Islet of Langerhans (tissue), 1 donor: ENCODE measurements around the gene ACTA2.

Source experiments
- FAIRE-seq: peaks from one replicate; lab custom pipeline; 2011; peaks lifted over from hg19 to GRCh38; lab: Jason Lieb, UNC

ACTA2 gene

DNA sequence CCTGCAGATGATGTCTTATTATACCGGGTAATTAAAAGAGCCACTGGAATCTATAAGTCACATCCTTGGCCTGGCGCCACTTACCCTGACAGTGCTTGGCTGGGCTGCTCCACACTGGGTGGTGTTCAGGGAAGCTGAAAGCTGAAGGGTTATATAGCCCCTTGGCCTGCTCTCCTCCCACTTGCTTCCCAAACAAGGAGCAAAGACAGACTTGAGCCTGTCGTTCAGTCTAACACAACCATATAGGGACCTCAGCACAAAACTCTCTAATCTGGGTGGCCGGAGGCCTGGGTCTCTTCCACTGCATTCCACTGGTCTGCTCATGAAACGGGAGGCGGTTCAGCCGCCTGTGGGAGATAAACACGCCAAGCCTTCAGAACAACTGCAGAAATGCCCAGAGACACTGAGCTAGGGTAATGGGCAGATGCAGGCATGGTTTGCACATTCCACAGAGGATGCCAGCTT is at the start of gene ACTA2:
Gene ACTA2, minus strand, starts transcription at position 127 of the 465 bp plus-strand sequence. CDS start 3,843 bp downstream, outside the sequence.
- FAIRE-seq = no peak

DNA sequence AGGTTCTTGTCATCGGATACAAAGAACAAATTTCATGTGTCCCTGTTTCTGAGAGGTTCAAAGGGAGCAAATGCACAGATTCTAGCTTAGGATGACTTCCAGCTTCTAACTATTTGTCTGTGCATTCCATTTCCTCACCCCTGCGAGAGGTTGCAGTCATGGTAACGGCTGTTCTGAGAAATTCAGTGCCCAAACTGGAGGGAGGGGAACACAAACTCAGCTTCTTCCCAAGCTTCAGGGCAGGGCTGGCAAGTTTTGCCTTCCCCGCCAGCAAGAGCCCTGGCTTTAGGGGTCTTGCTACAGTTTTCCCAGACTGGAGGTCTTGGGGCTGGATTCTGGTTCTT is 49.1 kb upstream of the ACTA2 start:
- FAIRE-seq = no peak

DNA sequence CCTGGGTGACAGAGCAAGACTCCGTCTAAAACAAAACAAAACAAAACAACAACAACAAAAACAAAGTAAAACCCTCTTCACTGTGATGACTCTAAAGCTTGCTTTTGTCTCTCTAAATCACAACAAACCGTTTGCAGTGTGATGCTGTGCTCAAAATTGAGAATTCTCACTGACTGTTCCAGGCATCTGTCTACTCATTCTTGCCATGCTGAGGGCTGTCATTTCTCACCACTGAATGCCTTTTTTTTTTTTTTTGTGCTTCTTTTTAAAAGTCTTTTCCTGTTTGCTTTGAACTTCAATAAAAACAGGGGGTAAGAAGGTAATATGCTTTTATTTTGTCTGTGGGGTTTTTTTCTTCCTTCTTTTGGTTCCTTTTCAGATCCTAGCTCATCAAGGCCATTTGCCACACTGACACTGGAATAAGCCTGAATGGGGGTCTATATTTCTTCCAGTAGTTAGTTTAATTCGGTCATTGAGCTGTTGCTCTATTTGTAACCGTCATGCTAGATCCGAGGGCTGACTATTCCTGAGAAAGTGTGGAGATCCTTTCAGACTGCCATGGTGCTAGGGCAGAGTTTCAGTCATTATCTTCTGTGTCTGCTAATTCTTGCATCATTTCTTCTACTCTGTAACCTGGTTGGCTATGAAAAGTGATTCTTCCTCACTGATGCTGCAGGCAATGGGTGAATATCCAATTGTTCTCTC is 48.6 kb upstream of the ACTA2 start:
- no peak for FAIRE-seq

DNA sequence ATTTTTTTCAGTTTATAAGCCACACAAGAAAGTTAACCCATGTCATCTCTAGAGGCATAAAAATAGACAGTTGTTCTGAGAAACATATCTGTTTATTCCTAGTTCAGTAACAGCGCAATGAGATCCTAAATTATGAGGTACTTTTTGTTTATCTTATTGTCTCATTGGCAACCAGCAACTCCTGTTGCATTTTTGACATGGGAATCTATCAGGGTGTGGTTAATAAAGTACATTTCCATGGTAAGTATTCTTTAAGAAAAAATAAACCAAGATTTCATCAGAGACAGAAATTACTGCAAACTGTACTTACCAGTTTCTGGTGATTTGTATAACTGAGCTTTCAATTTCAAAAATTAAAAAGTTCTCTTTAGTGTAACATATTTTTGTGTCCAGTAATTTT is 47.1 kb upstream of the ACTA2 start:
- FAIRE-seq = no peak

DNA sequence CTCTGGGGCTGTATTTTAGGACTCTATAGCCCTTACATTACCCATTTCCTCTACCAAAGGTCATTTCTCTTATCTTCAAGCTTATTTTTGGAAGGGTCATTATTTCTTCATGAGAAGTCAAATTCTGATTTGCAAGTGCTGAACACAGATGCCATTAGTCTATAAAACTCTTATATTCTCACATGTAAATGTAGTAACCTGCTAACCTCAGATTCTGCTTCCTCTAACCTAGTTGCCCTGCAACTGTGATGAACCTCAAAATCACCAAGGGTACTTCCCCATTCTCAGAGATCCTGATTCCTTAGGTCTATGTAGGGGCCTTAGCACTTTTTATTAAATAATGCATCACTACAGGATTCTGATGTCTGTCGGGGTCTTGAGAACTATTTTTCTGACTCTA is 44.4 kb upstream of the ACTA2 start:
- no peak for FAIRE-seq

DNA sequence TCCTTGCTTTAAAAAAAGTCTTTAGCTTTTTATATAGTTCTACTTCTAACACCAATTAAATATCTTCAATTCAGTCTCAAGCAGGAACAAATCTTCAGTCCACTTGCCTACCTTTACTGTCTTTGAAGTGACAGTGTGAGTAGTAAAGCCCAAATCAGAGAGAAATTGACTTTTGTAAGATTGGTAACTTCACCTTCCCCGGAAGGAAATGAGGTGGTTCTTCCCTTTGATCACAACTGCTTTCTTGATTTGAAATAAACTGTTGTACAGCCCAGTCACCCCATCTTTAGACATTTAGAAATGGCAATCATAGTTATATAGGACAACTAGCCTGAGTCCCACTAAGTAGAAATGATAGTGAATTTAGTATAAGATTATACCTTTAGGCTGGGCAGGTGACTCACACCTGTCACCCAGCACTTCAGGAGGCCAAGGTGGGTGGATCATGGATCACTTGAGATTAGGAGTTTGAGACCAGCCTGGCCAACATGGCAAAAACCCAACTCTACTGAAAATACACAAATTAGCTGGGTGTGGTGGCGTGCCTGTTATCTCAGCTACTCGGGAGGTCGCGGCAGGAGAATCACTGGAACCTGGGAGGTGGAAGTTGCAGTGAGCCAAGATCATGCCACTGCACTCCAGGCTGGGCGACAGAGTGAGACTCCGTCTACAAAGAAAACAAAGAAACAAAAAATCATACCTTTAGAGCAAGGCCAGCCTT is 42.7 kb upstream of the ACTA2 start:
- FAIRE-seq = no peak

DNA sequence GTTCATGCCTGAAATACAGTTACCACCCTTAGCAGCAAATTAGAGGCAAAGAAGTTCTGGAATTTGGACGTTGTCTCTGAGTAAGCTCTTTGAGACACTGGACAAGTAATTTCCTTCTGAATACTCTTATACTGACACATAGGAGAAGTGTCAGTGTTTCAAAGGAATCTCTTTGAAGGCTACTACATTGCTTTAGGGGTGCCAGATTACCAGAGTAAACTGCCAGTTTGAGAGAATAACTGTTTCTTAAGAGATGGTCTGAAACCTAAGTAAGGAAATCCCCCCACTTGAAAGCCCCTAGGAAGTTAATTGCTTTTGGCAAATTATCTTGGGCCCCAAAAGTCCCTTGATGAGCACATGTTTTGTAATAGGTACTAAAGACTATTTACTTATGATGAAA is 41.4 kb upstream of the ACTA2 start:
- no peak for FAIRE-seq

DNA sequence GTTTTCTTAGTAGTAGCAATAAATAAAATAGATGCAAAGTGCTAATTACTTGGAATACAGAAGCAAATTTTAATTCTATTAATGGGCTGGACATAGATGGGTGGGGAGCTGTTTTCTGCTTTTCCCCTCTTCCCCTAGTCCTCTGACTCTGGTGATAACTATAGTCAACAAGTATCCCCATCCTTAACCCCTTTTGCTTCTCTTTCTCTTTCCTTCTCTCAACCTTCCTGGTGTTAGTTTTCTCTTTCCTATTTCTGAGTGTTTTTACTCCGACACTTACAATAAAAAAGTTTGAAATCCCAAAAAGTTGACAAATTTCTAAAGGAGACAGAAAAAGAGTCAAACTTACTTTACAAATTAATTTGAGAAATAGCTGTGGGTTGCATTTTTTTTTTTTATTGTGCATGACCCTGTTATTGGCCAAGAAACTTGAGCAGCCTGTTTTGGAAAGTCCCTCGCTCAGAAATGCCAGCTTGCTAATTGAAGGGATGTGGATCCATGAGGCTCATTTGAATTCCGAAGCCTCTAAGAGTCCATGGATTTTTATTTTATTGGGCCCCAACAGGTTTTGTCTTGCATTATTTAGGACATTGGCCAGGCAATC is 40.5 kb upstream of the ACTA2 start:
- FAIRE-seq = no peak

DNA sequence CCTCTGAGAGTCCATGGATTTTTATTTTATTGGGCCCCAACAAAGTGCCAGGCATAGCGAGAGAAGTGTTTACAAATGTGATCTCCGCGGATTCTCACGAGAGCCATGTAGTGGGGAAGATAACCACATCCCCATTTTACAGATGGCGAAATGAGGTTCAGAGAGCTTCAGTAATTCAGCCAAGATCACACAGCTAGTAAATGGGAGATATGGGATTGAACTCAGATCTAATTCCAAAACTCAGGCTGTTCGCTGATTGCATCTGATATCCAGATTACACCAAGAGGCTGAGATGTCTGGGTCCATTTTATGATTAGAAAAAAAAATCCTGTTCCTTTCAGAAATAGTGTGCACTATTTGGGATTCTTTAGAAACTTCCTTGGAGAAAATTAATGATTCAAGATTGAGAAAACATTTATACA is 39.3 kb upstream of the ACTA2 start:
- FAIRE-seq = no peak

DNA sequence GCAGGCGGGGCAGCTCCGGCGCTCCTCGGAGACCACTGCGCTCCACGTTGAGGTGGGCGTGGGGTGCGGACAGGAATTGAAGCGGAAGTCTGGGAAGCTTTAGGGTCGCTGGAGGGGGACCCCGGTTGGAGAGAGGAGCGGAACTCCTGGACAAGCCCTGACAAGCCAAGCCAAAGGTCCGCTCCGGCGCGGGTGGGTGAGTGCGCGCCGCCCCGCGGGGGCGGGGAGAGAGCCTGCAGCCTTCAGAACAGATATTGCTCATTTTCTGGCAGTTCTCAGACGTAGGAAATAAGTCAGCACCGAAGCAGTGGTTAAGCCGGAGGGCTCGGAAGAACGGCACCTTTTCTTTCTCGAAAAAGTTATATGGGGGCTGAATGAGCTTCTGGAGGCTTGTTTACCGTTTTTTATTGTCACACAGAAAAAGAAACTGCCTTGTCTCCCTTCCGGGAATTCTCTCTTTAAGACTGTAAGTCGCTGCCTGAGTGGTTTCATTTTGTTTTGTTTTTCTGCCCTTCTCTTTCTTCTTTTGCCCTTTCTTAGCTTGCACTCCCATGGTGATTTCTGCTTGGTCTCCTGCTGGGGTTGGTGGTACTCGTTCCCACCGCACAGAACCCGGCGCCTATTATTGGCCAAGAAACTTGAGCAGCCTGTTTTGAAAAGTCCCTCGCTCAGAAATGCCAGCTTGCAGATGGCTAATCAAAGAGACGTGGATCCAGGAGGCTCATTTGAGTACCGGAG is 38.8 kb upstream of the ACTA2 start:
- peak; percentile 38 for FAIRE-seq

DNA sequence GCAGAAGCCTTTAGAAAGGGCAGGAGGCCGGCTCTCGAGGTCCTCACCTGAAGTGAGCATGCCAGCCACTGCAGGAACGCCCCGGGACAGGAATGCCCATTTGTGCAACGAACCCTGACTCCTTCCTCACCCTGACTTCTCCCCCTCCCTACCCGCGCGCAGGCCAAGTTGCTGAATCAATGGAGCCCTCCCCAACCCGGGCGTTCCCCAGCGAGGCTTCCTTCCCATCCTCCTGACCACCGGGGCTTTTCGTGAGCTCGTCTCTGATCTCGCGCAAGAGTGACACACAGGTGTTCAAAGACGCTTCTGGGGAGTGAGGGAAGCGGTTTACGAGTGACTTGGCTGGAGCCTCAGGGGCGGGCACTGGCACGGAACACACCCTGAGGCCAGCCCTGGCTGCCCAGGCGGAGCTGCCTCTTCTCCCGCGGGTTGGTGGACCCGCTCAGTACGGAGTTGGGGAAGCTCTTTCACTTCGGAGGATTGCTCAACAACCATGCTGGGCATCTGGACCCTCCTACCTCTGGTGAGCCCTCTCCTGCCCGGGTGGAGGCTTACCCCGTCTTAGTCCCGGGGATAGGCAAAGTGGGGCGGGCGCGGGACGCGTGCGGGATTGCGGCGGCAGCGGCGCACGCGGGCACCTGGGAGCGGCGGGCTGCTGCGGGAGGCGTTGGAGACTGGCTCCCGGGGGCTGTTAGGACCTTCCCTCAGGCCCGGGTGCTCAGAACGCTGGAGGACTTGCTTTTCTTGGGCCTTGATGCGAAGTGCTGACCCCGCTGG is 38.0 kb upstream of the ACTA2 start, which contains the start of gene FAS:
Gene FAS, plus strand, starts transcription at position 415 of the 777 bp plus-strand sequence. Its CDS starts 79 bp downstream, at position 494.
- no peak for FAIRE-seq

DNA sequence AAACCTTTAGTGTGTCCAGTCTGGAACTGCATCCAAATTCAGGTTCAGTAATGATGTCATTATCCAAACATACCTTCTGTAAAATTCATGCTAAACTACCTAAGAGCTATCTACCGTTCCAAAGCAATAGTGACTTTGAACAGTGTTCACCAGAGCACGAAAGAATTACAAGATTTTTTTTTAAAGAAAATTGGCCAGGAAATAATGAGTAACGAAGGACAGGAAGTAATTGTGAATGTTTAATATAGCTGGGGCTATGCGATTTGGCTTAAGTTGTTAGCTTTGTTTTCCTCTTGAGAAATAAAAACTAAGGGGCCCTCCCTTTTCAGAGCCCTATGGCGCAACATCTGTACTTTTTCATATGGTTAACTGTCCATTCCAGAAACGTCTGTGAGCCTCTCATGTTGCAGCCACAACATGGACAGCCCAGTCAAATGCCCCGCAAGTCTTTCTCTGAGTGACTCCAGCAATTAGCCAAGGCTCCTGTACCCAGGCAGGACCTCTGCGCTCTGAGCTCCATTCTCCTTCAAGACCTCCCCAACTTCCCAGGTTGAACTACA is 37.3 kb upstream of the ACTA2 start:
- no peak for FAIRE-seq

DNA sequence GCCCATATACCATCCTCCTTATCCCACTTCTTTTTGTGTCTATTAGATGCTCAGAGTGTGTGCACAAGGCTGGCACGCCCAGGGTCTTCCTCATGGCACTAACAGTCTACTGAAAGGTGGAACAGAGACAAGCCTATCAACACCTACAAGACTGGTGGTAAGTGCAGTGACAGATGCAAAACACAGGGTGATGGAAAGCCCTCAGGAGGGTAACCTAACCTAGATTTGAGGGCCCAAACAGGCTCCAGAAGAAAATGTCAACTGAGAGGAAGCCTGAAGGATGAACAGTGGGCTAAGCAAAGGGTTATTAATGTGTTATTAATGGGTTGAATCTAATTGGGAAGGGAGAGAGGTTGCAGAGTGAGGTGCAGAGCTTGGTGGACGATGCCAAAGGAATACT is 36.9 kb upstream of the ACTA2 start:
- no peak for FAIRE-seq

DNA sequence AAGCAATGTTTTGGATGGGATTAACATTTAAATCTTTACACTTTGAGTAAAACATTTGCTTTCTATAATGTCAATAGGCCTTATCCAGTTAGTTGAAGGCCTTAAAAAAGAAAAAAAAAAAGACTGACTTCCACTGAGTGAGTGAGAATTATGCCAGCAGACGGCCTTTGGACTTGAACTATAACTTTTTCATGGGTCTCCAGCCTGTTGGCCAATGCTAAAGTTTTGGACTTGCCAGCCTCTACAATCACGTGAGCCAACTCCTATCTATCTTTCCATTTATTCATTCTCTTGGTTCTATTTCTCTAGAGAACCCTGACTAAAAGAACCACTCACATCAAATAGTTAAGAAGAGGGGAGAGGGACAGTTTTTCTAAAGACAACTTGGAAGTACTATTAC is 35.3 kb upstream of the ACTA2 start:
- no peak for FAIRE-seq

DNA sequence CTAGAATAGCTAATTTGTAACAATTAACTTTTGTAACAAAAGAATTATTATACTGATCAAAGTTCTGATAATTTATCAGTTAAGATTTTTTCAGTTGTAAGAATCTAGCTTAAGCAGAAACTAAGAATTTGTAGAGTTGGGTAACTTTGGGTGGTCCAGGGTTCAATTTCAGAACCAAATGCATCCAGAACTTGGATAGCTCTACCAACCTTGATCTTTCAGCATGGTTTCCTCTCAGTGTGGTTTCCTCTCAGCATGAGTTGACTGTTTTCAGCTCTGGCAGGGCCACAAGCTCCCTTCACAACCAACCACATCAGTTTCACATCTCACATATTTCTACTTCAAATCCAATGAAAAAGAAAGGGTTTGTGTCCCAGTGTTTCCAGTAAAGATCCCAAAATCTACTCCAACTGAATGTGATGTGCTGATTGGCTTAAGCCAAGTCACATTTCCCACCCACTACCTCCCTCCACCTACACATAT is 34.7 kb upstream of the ACTA2 start:
- no peak for FAIRE-seq

DNA sequence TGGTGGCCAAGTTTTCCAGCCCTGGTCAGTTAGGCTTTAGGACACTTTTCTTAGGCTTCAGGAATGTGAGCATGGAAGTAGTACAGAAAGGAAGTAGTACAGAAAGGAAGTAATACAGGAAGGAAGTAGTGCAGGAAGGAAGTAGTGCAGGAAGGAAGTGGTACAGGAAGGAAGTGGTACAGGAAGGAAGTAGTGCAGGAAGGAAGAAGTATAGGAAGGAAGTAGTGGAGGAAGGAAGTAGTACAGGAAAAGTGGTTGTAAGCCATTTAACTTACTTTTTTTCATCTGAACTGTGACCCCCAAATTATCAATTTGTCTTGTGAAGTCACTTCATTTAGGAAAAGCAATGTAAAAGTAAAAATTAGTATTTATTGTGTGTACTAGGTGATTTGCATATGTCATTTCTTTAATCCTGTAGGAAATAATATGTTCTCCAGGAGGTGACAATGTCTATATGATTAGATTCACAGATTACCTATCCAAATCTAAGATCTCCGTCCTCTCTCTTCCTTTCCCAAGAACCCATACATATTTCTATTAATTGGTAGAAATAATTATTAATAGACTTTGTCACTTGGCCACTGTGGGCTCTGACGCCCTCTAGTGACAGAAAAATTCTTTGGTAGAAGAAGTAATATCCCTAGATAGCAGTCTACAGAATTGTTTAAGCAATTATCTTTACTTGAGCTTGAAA is 34.1 kb upstream of the ACTA2 start:
- peak; percentile 95 for FAIRE-seq

DNA sequence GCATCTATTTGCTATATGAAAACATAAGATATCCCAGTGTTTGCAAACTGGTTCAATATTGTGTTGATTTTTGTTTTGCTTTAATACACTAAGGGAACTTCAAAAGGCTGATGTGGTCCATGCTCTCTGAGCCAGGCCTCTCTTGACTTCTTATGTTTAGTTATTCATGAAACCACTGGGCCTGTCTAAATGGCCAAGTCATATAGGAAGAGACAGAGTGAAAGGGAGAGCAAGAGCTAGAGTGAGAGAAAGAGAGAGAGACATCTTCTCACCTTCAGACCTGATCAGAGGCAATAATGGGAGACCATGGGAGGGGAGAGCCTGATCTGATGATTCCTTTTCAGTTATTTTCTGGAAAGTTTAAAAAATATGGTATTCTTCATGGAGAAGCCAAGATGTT is 32.0 kb upstream of the ACTA2 start:
- FAIRE-seq = no peak

DNA sequence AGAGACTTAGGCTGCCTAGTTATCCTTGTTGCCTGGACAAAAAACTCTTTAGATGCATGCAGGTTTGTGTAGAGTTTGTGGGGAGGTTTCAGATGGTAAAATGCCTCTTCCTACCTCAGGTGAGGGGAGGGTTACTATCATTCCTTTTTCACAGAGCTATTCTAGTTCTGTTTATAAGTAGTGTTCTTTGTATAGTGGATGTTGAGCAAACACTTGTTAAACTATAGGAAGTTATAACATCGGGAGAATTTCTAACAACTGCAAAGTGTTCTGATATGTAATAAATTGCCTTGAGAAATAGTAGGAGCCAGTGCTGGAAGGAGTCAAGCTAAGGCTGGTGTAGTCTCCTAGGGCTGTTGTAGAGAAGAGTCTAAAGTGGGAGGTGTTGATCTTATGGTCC is 31.4 kb upstream of the ACTA2 start:
- no peak for FAIRE-seq

DNA sequence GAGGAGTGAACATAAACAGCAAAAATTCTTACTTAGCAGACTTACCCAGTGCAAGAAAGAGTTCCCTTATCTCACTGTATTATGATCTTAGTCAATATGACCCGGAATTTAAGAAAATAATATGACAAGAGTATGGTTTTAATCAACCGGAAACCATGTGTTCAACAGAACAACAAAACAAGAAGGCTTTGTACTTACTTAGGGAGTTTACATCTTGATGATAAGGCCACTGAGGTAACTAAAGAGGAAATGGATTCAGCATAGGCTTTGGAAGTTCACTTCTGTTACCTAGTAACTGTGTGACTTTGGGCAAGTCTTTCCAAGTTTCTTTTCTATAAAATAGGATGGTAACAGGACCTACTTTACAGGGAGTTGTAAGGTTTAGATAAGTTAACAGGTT is 30.6 kb upstream of the ACTA2 start:
- no peak for FAIRE-seq

DNA sequence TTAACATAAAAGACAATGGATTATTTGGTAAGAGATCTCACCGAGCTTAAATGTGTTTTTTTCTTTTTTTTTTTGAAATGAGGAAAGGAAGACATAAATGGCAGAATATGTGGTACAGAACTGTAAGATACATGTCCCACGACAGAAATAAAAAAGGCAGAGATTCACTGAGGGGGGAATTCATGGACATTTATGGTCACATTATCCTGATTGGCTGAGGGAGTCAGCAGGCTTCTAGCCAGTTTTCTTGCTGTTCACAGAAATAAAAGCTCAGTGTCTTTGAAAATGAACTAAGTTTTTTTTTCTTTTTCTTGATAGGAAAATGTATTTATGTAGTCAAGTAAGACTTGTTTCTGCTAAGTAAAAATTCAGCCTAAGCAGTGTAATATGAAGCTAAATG is 29.8 kb upstream of the ACTA2 start:
- no peak for FAIRE-seq

DNA sequence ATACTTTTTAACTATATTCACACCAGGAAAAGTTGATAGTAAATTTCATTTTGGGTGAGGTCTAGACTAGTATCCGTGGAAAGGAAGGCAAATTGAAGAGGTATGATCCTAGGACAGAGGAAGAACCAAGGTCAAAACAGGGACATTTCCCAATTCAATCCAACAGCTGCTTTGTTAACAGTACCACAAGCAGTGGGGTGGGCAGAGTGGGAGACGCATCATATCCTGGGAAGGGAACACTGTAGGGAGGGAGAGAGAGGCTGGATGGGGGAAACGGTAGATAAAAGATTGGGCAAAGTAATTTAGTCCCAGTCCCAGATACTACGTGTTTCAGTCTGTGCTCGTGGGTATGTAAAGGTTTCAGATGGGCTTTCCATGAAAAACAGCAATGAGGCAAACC is 28.9 kb upstream of the ACTA2 start:
- FAIRE-seq = no peak
